Panc1 (cell line): ENCODE results near the gene IBA57.

Experiments used
- CTCF ChIP-seq: fragments of 450-650 bp; IDR thresholded peaks from 2 replicates; pipeline ENCODE4 v1.5.1; 2017; ENCODE audit warnings: mild to moderate bottlenecking
- POLR2AphosphoS5 ChIP-seq: IDR thresholded peaks from 2 replicates; pipeline ENCODE4 v1.6.1; 2012; ENCODE audit warnings: mild to moderate bottlenecking, low read depth, low read length, moderate library complexity

- no peak for TF ChIP-seq POLR2AphosphoS5
- no peak for TF ChIP-seq CTCF
Measured at GRCh38 chr1:228154670-228155571, 10.7 kb upstream of the IBA57 start.
